Endodermal cell (in vitro differentiated cells): ENCODE data around the gene RFXAP. TPM values are rescaled to one million over a fixed set of nuclear protein-coding genes. Genes with fewer than 3 reads are reported as not detected.

ENCODE experiments used
- DNase-seq: peaks from one replicate; pipeline ENCODE4 v3.0.0-alpha.2; 2017
- H3K27ac ChIP-seq: 2 replicates; pipeline ENCODE4 v1.5.1; 2013; ENCODE audit warnings: mild to moderate bottlenecking, low read depth, low read length, moderate library complexity
- H3K27me3 ChIP-seq: 2 replicates; pipeline ENCODE4 v1.6.1; 2013; ENCODE audit warnings: mild to moderate bottlenecking, low read length, moderate library complexity; ENCODE audit not compliant: insufficient read depth, control insufficient read depth, poor library complexity, severe bottlenecking
- H3K36me3 ChIP-seq: 2 replicates; pipeline ENCODE4 v1.7.0; 2013; ENCODE audit warnings: mild to moderate bottlenecking, low read length, moderate library complexity; ENCODE audit not compliant: control insufficient read depth, insufficient read depth
- H3K4me1 ChIP-seq: one replicate; pipeline ENCODE4 v1.7.0; 2013; ENCODE audit warnings: low read length; ENCODE audit not compliant: control insufficient read depth, insufficient read depth
- H3K4me3 ChIP-seq: 2 replicates; pipeline ENCODE4 v1.5.1; 2013; ENCODE audit warnings: mild to moderate bottlenecking, low read length, moderate library complexity
- H3K9ac ChIP-seq: 2 replicates; pipeline ENCODE4 v1.6.1; 2013; ENCODE audit warnings: mild to moderate bottlenecking, low read length, moderate library complexity; ENCODE audit not compliant: poor library complexity, severe bottlenecking; ENCODE audit errors: extremely low read depth
- H3K9me3 ChIP-seq: 2 replicates; pipeline ENCODE4 v1.6.1; 2013; ENCODE audit warnings: mild to moderate bottlenecking, low read length, moderate library complexity; ENCODE audit not compliant: control insufficient read depth
- H3K27ac Mint-ChIP-seq: 2 replicates; pipeline ENCODE4 v1.8.0; 2020; ENCODE audit warnings: mixed read lengths
- H3K27me3 Mint-ChIP-seq: 2 replicates; pipeline ENCODE4 v1.8.0; 2021; ENCODE audit warnings: mild to moderate bottlenecking, mixed read lengths; ENCODE audit not compliant: insufficient read depth
- H3K36me3 Mint-ChIP-seq: 2 replicates; pipeline ENCODE4 v1.8.0; 2020; ENCODE audit warnings: low read depth, mixed read lengths
- H3K4me1 Mint-ChIP-seq: 2 replicates; pipeline ENCODE4 v1.8.0; 2020; ENCODE audit warnings: mixed read lengths
- H3K4me3 Mint-ChIP-seq: 2 replicates; pipeline ENCODE4 v1.8.0; 2020; ENCODE audit warnings: mild to moderate bottlenecking, moderate library complexity, mixed read lengths
- H3K9me3 Mint-ChIP-seq: 2 replicates; pipeline ENCODE4 v1.8.0; 2020; ENCODE audit warnings: mild to moderate bottlenecking, mixed read lengths
- WGBS, 2 experiments: methylation state at CpG; one replicate each; pipeline versions ENCODE4 v1.1.5 to v1.1.7; 2013; ENCODE audit warnings: missing lambda C conversion rate in 2 of 2, mixed read lengths in 1 of 2; ENCODE audit not compliant: insufficient coverage in 1 of 2, insufficient read length in 1 of 2; 5-methylcytosine and 5-hydroxymethylcytosine counted together
- total RNA-seq, 2 donors: library from RNA; stranded (reverse); fragmentation: NEBNext Ultra II Directional in 1 of 2; extraction: Animal tissue kit (Norgen Biotek cat#: 25700) in 1 of 2; gene quantifications; 2 replicates in 1 of 2; 3 replicates in 1 of 2; pipeline ENCODE4 v1.2.1, GENCODE V29; 2021
- TF ChIP-seq, protein P1 (sequence below): fragments of 200-600 bp; sonication (generic); conservative IDR thresholded peaks from 2 replicates; pipeline ENCODE4 v1.5.0; 2021; ENCODE audit warnings: antibody characterized with exemption, mild to moderate bottlenecking

RFXAP gene
- total RNA-seq, 2 donors from 2014 or later: 8.9 to 9.7 TPM

DNA sequence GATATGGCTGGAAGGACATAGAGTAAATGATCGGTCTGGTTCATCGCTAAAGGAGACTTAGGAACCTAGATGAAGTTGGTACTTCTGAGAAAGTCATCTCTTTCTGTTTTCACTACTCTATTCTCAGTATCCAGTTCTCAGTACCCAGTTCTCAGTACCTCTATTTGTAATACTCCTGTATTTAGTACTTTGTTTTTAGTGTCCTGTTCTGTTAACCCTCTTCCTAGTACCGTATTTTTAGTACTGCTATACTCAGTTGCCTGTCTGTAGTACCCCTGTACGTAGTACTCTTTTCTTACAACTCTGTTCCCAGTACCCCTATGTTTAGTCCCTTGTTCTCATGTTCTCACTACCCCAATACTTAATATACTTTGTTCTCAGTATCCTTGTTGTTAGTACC, 1.2 kb downstream of the RFXAP start:
- Mint-ChIP-seq H3K27ac (no peak overlapping the region), H3K9me3 (no peaks in the 10 kb centered on the region), H3K4me1 (peaks cover 35% of the 10 kb centered on the region), H3K4me3 (peak overlapping the region; percentile 86), H3K36me3 (peaks cover 1% of the 10 kb centered on the region), H3K27me3 (no peaks in the 10 kb centered on the region)
- 87 to 93% methylated on average over 2 to 4 of the region's 4 CpGs for WGBS, 2 experiments
- Histone ChIP-seq H3K9me3 (no peaks in the 10 kb centered on the region), H3K9ac (peak overlapping the region; percentile 22), H3K36me3 (no peaks in the 10 kb centered on the region), H3K27me3 (no peaks in the 10 kb centered on the region), H3K4me3 (peak overlapping the region; percentile 81), H3K27ac (no peak overlapping the region), H3K4me1 (no peaks in the 10 kb centered on the region)
- TF ChIP-seq, protein P1, sequence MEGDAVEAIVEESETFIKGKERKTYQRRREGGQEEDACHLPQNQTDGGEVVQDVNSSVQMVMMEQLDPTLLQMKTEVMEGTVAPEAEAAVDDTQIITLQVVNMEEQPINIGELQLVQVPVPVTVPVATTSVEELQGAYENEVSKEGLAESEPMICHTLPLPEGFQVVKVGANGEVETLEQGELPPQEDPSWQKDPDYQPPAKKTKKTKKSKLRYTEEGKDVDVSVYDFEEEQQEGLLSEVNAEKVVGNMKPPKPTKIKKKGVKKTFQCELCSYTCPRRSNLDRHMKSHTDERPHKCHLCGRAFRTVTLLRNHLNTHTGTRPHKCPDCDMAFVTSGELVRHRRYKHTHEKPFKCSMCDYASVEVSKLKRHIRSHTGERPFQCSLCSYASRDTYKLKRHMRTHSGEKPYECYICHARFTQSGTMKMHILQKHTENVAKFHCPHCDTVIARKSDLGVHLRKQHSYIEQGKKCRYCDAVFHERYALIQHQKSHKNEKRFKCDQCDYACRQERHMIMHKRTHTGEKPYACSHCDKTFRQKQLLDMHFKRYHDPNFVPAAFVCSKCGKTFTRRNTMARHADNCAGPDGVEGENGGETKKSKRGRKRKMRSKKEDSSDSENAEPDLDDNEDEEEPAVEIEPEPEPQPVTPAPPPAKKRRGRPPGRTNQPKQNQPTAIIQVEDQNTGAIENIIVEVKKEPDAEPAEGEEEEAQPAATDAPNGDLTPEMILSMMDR: no peak
- DNase-seq: no peak

DNA sequence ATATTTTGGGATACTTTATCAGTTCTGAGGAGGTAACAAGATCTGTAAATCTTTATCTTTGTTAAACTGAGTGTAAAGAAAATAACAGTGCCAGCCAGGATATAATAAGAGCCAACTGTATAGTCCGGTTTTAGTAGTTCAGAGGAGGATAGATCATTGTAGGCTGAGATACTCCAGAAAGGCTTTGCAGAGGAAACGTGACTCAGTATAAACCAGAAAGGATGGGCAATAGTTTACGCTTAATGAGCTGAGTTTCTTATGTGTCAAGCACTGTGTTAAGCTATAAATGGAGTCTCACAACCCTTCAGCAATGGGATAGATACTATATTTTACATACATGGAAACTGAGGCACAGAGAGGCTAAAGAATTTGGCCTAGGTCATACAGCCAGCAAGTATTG, 3.8 kb downstream of the RFXAP start:
- H3K4me3 Mint-ChIP-seq: no peak overlapping the region
- TF ChIP-seq, protein P1: no peak
- H3K27ac ChIP-seq: no peak overlapping the region
- H3K27ac Mint-ChIP-seq: no peak overlapping the region
- no peaks in the 10 kb centered on the region for H3K9me3 ChIP-seq
- H3K4me1 Mint-ChIP-seq: peaks cover 29% of the 10 kb centered on the region
- no peaks in the 10 kb centered on the region for H3K27me3 ChIP-seq
- no peaks in the 10 kb centered on the region for H3K27me3 Mint-ChIP-seq
- H3K36me3 ChIP-seq: peaks cover 21% of the 10 kb centered on the region
- WGBS, 2 experiments: 98 to 100% methylated on average over 3 of the region's 3 CpGs
- no peak for DNase-seq
- no peaks in the 10 kb centered on the region for H3K4me1 ChIP-seq
- H3K36me3 Mint-ChIP-seq: peaks cover 14% of the 10 kb centered on the region
- H3K4me3 ChIP-seq: peak overlapping the region; percentile 8
- no peak overlapping the region for H3K9ac ChIP-seq
- H3K9me3 Mint-ChIP-seq: no peaks in the 10 kb centered on the region

DNA sequence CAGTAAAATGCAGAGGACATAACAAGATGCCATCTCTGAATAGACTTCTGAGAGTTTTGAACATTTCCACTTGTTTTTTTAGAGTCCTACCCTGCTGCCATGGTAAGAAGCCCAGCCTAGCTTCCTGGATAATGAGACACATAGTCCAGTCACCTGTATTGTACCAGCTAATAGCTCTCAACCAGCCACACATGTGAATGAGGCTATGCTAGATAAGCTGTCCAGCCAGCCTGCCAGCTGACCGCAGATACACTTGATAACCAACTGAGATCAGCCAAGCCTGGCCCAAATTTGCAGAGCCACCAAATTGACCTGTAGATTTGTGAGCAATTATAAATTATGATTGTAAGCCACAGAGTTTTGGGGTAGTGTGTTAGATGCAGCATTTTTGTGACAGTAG, 10.7 kb downstream of the RFXAP start:
- H3K4me3 Mint-ChIP-seq: no peak overlapping the region
- H3K27ac Mint-ChIP-seq: no peak overlapping the region
- Histone ChIP-seq H3K27me3 (no peaks in the 10 kb centered on the region), H3K4me1 (no peaks in the 10 kb centered on the region), H3K9me3 (no peaks in the 10 kb centered on the region), H3K4me3 (no peak overlapping the region), H3K9ac (no peak overlapping the region), H3K36me3 (peaks cover 49% of the 10 kb centered on the region), H3K27ac (no peak overlapping the region)
- H3K4me1 Mint-ChIP-seq: peaks cover 6% of the 10 kb centered on the region
- 14 to 44% methylated on average over 1 of the region's 1 CpG for WGBS, 2 experiments
- no peaks in the 10 kb centered on the region for H3K27me3 Mint-ChIP-seq
- H3K9me3 Mint-ChIP-seq: no peaks in the 10 kb centered on the region
- no peak for DNase-seq
- TF ChIP-seq, protein P1: no peak
- peaks cover 19% of the 10 kb centered on the region for H3K36me3 Mint-ChIP-seq
